ENCODE measurements around the gene GRAMD2A. TPM values are rescaled to one million over a fixed set of nuclear protein-coding genes. Genes with fewer than 3 reads are reported as not detected.

Gene GRAMD2A
- total and polyA plus RNA-seq, 4 donors = 4.0 to 25.2 (median 10.7) TPM

DNA sequence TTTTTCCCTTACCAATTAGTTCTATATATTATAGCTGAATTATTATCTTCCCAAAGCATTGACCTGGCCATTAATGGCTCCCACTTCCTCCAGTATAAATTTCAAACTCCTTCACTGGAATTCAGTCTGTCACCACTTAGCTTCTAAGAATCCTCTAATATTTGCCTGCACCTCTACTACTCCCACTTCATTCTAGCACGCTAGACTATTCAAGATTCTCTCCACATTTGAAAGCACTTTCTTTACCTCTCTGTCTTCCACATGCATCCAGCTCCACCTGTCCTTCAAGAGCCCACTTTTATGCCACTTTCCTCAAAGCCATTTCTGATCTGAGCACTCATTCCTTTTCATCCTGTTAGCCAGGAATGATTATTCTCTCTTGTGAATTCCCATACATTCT is 64.4 kb downstream of the GRAMD2A start:
- no peak for DNase-seq
- Histone ChIP-seq H3K36me3 (ENCODE audit: control insufficient read depth in 4 of 4, insufficient read depth in 4 of 4, low read length in 4 of 4) (no peaks in the 10 kb centered on the region), H3K9me3 (ENCODE audit: control insufficient read depth in 4 of 4, insufficient read depth in 3 of 4, low read length in 3 of 4) (no peaks in the 10 kb centered on the region), H3K9ac (ENCODE audit: insufficient read depth in 1 of 2, low read length in 2 of 2) (no peak overlapping the region), H3K4me1 (ENCODE audit: control insufficient read depth in 5 of 5, insufficient read depth in 5 of 5, low read length in 5 of 5) (peaks cover 0 to 20% (median 6%) of the 10 kb centered on the region in 5 donors), H3K4me3 (no peak overlapping the region), H3K27ac (ENCODE audit: low read depth in 1 of 2, low read length in 1 of 2) (no peak overlapping the region), H3K27me3 (ENCODE audit: control insufficient read depth in 3 of 3, insufficient read depth in 3 of 3, low read length in 2 of 3) (no peaks in the 10 kb centered on the region)
- TF ChIP-seq, protein P1, sequence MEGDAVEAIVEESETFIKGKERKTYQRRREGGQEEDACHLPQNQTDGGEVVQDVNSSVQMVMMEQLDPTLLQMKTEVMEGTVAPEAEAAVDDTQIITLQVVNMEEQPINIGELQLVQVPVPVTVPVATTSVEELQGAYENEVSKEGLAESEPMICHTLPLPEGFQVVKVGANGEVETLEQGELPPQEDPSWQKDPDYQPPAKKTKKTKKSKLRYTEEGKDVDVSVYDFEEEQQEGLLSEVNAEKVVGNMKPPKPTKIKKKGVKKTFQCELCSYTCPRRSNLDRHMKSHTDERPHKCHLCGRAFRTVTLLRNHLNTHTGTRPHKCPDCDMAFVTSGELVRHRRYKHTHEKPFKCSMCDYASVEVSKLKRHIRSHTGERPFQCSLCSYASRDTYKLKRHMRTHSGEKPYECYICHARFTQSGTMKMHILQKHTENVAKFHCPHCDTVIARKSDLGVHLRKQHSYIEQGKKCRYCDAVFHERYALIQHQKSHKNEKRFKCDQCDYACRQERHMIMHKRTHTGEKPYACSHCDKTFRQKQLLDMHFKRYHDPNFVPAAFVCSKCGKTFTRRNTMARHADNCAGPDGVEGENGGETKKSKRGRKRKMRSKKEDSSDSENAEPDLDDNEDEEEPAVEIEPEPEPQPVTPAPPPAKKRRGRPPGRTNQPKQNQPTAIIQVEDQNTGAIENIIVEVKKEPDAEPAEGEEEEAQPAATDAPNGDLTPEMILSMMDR (IDR thresholded peaks at IDR 0.05; ENCODE audit: control extremely low read depth, extremely low read depth) = no peak
- WGBS, 2 donors = 71 to 94% methylated on average over 1 of the region's 1 CpG
- ATAC-seq (ENCODE audit: insufficient read depth, low FRiP score) = no peak

DNA sequence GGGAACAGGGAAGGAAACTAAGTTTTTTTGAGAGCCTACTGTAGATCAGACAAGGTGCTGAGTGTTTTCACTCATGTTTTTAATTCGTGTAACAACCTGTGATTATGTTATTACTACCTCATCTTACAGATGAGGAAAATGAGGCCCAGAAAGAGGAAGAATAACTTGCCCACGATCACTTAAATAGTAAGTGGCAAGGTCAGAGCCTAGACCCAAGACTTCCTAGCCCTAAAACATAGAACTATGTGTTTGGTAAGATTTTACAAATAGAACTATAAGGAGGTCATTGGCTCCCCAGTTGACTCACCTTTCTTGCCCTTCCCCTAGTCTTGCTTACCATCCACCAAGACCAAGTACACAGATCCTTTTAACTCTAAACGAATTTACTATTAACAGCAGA is 65.7 kb downstream of the GRAMD2A start:
- WGBS, 2 donors = 68 to 73% methylated on average over 3 of the region's 3 CpGs
- H3K27ac ChIP-seq (ENCODE audit: low read depth in 1 of 2, low read length in 1 of 2) = no peak overlapping the region
- H3K27me3 ChIP-seq (ENCODE audit: control insufficient read depth in 3 of 3, insufficient read depth in 3 of 3, low read length in 2 of 3) = no peaks in the 10 kb centered on the region
- ATAC-seq (ENCODE audit: insufficient read depth, low FRiP score) (no peak), DNase-seq (no peak)
- H3K9me3 ChIP-seq (ENCODE audit: control insufficient read depth in 4 of 4, insufficient read depth in 3 of 4, low read length in 3 of 4) = no peaks in the 10 kb centered on the region
- TF ChIP-seq, protein P1 (IDR thresholded peaks at IDR 0.05; ENCODE audit: control extremely low read depth, extremely low read depth) = no peak
- no peak overlapping the region for H3K9ac ChIP-seq (ENCODE audit: insufficient read depth in 1 of 2, low read length in 2 of 2)
- H3K4me1 ChIP-seq (ENCODE audit: control insufficient read depth in 5 of 5, insufficient read depth in 5 of 5, low read length in 5 of 5) = peaks cover 0 to 17% (median 2%) of the 10 kb centered on the region in 5 donors
- H3K36me3 ChIP-seq (ENCODE audit: control insufficient read depth in 4 of 4, insufficient read depth in 4 of 4, low read length in 4 of 4) = no peaks in the 10 kb centered on the region
- H3K4me3 ChIP-seq = no peak overlapping the region

DNA sequence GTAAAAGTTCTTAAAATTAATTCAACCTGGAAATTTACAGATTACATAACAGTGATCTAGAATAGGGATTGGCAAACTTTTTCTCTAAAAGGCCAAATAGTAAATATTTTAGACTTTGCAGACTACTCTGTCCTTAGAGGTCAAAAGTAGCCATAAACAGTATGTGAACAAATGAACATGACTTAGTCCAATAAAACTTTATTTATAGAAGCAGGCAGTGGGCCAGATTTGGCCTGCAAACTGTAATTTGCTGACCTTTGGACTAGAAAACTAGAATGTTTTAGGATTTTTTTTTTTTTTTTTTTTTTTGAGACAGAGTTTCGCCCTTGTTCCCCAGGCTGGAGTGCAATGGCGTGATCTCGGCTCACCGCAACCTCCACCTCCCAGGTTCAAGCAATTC is 67.3 kb downstream of the GRAMD2A start:
- TF ChIP-seq, protein P1 (IDR thresholded peaks at IDR 0.05; ENCODE audit: control extremely low read depth, extremely low read depth) = no peak
- no peak for DNase-seq
- H3K4me3 ChIP-seq = no peak overlapping the region
- H3K9ac ChIP-seq (ENCODE audit: insufficient read depth in 1 of 2, low read length in 2 of 2) = no peak overlapping the region
- no peak overlapping the region for H3K27ac ChIP-seq (ENCODE audit: low read depth in 1 of 2, low read length in 1 of 2)
- ATAC-seq (ENCODE audit: insufficient read depth, low FRiP score) = no peak
- no peaks in the 10 kb centered on the region for H3K9me3 ChIP-seq (ENCODE audit: control insufficient read depth in 4 of 4, insufficient read depth in 3 of 4, low read length in 3 of 4)
- no peaks in the 10 kb centered on the region for H3K27me3 ChIP-seq (ENCODE audit: control insufficient read depth in 3 of 3, insufficient read depth in 3 of 3, low read length in 2 of 3)
- H3K4me1 ChIP-seq (ENCODE audit: control insufficient read depth in 5 of 5, insufficient read depth in 5 of 5, low read length in 5 of 5) = peaks cover 0 to 6% (median 0%) of the 10 kb centered on the region in 5 donors
- H3K36me3 ChIP-seq (ENCODE audit: control insufficient read depth in 4 of 4, insufficient read depth in 4 of 4, low read length in 4 of 4) = no peaks in the 10 kb centered on the region
- 95 to 97% methylated on average over 4 of the region's 4 CpGs for WGBS, 2 donors

DNA sequence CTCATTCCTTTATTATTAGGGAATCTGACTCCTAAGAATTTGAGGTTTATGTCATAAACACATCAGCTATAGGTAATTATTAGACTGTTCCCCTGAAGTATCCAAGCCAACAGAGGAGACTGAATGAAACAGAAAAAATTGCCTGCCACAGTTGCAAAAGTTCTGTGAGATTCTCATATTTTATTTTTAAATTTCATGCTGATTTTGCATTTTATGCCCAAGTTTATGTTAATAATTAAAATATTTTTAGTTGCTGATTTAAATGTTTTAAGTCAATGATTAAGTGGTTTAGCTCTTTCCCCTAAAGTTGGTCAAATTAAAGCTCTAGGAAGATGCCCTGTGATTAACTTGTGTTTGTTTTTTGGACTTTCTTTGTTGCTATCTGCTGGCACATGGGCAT is 69.2 kb downstream of the GRAMD2A start:
- Histone ChIP-seq H3K27ac (ENCODE audit: low read depth in 1 of 2, low read length in 1 of 2) (no peak overlapping the region), H3K9me3 (ENCODE audit: control insufficient read depth in 4 of 4, insufficient read depth in 3 of 4, low read length in 3 of 4) (no peaks in the 10 kb centered on the region), H3K9ac (ENCODE audit: insufficient read depth in 1 of 2, low read length in 2 of 2) (no peak overlapping the region), H3K36me3 (ENCODE audit: control insufficient read depth in 4 of 4, insufficient read depth in 4 of 4, low read length in 4 of 4) (no peaks in the 10 kb centered on the region), H3K4me3 (no peak overlapping the region), H3K27me3 (ENCODE audit: control insufficient read depth in 3 of 3, insufficient read depth in 3 of 3, low read length in 2 of 3) (no peaks in the 10 kb centered on the region), H3K4me1 (ENCODE audit: control insufficient read depth in 5 of 5, insufficient read depth in 5 of 5, low read length in 5 of 5) (peaks cover 0 to 6% (median 0%) of the 10 kb centered on the region in 5 donors)
- TF ChIP-seq, protein P1 (IDR thresholded peaks at IDR 0.05; ENCODE audit: control extremely low read depth, extremely low read depth) = no peak
- DNase-seq (no peak), ATAC-seq (ENCODE audit: insufficient read depth, low FRiP score) (no peak)

All from lung (tissue), 12 donors.